ENCODE data around the gene NPTXR. TPM values are rescaled to one million over a fixed set of nuclear protein-coding genes. Genes with fewer than 3 reads are reported as not detected.

Gene NPTXR
- total RNA-seq, 6 experiments from 2014 or later: 0.18 to 0.68 (median 0.28) TPM

GRCh38 chr22:38852522-38852921, 8.7 kb upstream of the NPTXR start:
- H3K36me3 ChIP-seq: no peaks in the 10 kb centered on the region
- H3K27ac ChIP-seq: no peak overlapping the region
- H3K4me1 ChIP-seq: no peaks in the 10 kb centered on the region
- H3K4me3 ChIP-seq: no peak overlapping the region
- TF ChIP-seq, protein P1, sequence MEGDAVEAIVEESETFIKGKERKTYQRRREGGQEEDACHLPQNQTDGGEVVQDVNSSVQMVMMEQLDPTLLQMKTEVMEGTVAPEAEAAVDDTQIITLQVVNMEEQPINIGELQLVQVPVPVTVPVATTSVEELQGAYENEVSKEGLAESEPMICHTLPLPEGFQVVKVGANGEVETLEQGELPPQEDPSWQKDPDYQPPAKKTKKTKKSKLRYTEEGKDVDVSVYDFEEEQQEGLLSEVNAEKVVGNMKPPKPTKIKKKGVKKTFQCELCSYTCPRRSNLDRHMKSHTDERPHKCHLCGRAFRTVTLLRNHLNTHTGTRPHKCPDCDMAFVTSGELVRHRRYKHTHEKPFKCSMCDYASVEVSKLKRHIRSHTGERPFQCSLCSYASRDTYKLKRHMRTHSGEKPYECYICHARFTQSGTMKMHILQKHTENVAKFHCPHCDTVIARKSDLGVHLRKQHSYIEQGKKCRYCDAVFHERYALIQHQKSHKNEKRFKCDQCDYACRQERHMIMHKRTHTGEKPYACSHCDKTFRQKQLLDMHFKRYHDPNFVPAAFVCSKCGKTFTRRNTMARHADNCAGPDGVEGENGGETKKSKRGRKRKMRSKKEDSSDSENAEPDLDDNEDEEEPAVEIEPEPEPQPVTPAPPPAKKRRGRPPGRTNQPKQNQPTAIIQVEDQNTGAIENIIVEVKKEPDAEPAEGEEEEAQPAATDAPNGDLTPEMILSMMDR (IDR thresholded peaks at IDR 0.05): no peak
- TF ChIP-seq POLR2A (IDR thresholded peaks at IDR 0.05): no peak
- ATAC-seq: no peak
- no peak for DNase-seq
- H3K9me3 ChIP-seq: no peaks in the 10 kb centered on the region
- 46% methylated on average over 1 of the region's 1 CpG for WGBS (ENCODE audit: insufficient coverage, low coverage, low lambda C conversion rate, missing lambda C conversion rate)
- no peaks in the 10 kb centered on the region for H3K27me3 ChIP-seq
- intact Hi-C loops (cut with DNase I): no loop called here

DNA sequence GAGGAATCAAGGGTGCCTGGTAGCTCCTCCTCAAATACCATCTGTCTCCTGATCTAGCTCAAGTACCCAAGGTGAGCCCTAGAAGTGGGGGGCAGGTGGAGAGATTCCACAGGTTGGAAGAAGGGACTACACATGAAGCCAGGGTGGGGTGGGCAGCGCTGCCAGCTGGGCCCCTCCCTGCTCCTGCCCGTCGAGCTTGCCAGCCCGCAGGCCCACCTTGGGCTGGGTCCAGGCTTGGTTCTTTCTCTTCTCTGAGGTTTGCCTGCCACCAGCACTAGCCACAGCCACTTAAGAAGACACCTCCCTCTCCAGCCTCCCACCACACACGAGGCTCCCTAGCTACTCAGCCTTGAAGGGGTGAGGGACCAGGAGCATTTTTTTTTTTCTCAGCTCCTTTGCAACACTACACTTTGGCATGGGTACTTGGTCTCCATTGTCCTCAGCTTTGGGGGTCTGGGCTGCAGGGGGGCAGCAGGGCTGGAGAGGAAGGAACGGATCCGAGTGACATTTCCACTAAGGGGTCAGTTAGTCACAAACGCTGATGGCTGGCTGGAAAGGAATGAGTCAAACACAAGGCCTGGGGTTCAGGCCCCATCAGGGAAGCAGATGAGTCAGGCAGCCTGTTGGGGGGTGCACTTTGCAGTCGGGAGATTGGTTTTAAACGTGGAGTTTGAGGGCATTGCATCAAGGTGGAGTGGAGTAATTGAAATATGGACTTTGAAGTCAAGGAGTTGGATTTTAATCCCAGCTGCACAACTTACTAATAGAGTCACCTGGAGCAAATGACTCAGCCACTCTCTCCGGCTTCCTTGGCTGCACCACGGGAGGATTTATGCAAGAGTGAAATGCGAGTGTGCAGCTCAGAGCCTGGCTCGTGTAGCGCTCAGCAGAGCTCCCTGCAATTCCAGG, 7.4 kb upstream of the NPTXR start:
- DNase-seq (no peak), ATAC-seq (peak in 1 of 4 donors; percentile 21)
- H3K9me3 ChIP-seq: no peaks in the 10 kb centered on the region
- intact Hi-C loops (cut with DNase I): no loop called here
- H3K4me3 ChIP-seq: no peak overlapping the region
- H3K4me1 ChIP-seq: no peaks in the 10 kb centered on the region
- H3K27ac ChIP-seq: no peak overlapping the region
- TF ChIP-seq, protein P1 (IDR thresholded peaks at IDR 0.05): no peak
- TF ChIP-seq POLR2A (IDR thresholded peaks at IDR 0.05): no peak
- WGBS (ENCODE audit: insufficient coverage, low coverage, low lambda C conversion rate, missing lambda C conversion rate): 43% methylated on average over 11 of the region's 15 CpGs
- H3K36me3 ChIP-seq: no peaks in the 10 kb centered on the region
- no peaks in the 10 kb centered on the region for H3K27me3 ChIP-seq

DNA sequence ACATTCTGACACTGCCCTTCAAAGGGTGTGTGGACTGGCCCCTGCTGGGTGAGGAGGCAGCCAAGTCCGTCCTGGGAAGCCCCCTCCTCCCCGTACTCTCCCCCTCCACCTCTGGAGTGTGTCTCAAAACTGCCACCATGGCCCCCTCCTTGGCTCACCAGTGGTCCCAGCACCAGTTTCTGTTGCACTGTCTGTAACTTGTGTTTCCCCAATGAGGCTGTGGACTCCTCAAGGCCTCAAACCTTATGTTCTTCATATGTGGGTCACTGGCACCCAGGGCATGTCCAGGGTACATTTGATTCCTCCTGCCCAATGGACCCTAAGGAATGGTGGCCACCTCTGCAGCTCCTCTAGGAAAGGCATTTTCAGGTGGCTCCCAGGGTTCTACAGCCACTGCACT, 6.6 kb upstream of the NPTXR start:
- Histone ChIP-seq H3K27ac (no peak overlapping the region), H3K36me3 (no peaks in the 10 kb centered on the region), H3K4me1 (no peaks in the 10 kb centered on the region), H3K27me3 (no peaks in the 10 kb centered on the region), H3K4me3 (no peak overlapping the region), H3K9me3 (no peaks in the 10 kb centered on the region)
- no CpG with 5 or more reads among the region's 2 CpGs for WGBS (ENCODE audit: insufficient coverage, low coverage, low lambda C conversion rate, missing lambda C conversion rate)
- ATAC-seq: no peak
- intact Hi-C loops (cut with DNase I): no loop called here
- TF ChIP-seq POLR2A (IDR thresholded peaks at IDR 0.05): no peak
- TF ChIP-seq, protein P1 (IDR thresholded peaks at IDR 0.05): no peak
- DNase-seq: no peak

GRCh38 chr22:38849811-38850210, 6.0 kb upstream of the NPTXR start:
- H3K27me3 ChIP-seq: no peaks in the 10 kb centered on the region
- intact Hi-C loops (cut with DNase I): no loop called here
- H3K4me1 ChIP-seq: no peaks in the 10 kb centered on the region
- H3K36me3 ChIP-seq: no peaks in the 10 kb centered on the region
- no peak for DNase-seq
- H3K27ac ChIP-seq: no peak overlapping the region
- ATAC-seq: no peak
- no peaks in the 10 kb centered on the region for H3K9me3 ChIP-seq
- TF ChIP-seq, protein P1 (IDR thresholded peaks at IDR 0.05): no peak
- no peak for TF ChIP-seq POLR2A (IDR thresholded peaks at IDR 0.05)
- WGBS (ENCODE audit: insufficient coverage, low coverage, low lambda C conversion rate, missing lambda C conversion rate): 34% methylated on average over 3 of the region's 6 CpGs
- no peak overlapping the region for H3K4me3 ChIP-seq

Data from right lobe of liver (tissue), 6 donors.